Omental fat pad (tissue), 4 donors: ENCODE data around the gene PDZRN3. TPM values are rescaled to one million over a fixed set of nuclear protein-coding genes. Genes with fewer than 3 reads are reported as not detected.

ENCODE experiments used
- ATAC-seq: fragments of 150-250 bp; one replicate; pipeline ENCODE4 v1.9.1; 2016; ENCODE audit warnings: mild to moderate bottlenecking, moderate library complexity; ENCODE audit not compliant: low FRiP score
- DNase-seq: peaks from one replicate; pipeline ENCODE4 v3.0.0-alpha.2; 2019; ENCODE audit warnings: low spot score
- total RNA-seq, 4 donors: library from RNA; depleted of rRNA; stranded (reverse); fragments of >200 nt; gene quantifications; one replicate each; pipeline ENCODE4 v1.1.0, GENCODE V29; 2016
- TF ChIP-seq, protein P1 (sequence below), 3 donors: fragments of 450-650 bp; IDR thresholded peaks; one replicate each; pipeline ENCODE4 v1.5.1; 2016 to 2017; ENCODE audit warnings: antibody characterized with exemption in 3 of 3, mild to moderate bottlenecking in 3 of 3, moderate library complexity in 2 of 3

PDZRN3 gene
- total RNA-seq = 10 to 100 TPM; 22.8 to 47.4 (median 37.5) TPM

GRCh38 chr3:73624821-73625665 is at the start of gene PDZRN3:
TSS of gene PDZRN3 (minus strand) at chr3:73624941.
- ATAC-seq (peak; percentile 72), DNase-seq (no peak)
- TF ChIP-seq, protein P1, sequence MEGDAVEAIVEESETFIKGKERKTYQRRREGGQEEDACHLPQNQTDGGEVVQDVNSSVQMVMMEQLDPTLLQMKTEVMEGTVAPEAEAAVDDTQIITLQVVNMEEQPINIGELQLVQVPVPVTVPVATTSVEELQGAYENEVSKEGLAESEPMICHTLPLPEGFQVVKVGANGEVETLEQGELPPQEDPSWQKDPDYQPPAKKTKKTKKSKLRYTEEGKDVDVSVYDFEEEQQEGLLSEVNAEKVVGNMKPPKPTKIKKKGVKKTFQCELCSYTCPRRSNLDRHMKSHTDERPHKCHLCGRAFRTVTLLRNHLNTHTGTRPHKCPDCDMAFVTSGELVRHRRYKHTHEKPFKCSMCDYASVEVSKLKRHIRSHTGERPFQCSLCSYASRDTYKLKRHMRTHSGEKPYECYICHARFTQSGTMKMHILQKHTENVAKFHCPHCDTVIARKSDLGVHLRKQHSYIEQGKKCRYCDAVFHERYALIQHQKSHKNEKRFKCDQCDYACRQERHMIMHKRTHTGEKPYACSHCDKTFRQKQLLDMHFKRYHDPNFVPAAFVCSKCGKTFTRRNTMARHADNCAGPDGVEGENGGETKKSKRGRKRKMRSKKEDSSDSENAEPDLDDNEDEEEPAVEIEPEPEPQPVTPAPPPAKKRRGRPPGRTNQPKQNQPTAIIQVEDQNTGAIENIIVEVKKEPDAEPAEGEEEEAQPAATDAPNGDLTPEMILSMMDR (IDR thresholded peaks at IDR 0.05) = no peak

DNA sequence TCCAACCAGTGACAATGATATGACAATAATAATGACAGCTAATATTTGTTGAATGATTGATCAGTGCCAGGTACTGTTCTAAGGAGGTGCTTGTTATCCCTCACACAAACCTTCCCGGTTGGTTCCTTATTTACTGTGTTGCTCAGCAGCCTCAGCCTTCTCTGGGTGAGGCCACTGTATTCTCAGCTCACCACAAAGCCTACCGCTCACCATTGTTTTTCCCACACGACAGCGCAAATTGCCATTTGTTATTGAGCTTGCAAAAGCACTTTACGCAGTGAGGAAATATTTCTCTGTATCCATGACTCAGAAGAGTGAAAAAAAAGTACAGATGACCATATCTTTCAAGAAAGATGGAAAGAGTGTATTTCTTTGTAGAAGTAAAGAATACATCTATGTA is 49.5 kb upstream of the PDZRN3 start:
- no peak for ATAC-seq
- DNase-seq = no peak
- TF ChIP-seq, protein P1 (IDR thresholded peaks at IDR 0.05) = no peak

- DNase-seq = no peak
- no peak for ATAC-seq
- TF ChIP-seq, protein P1 (IDR thresholded peaks at IDR 0.05) = no peak
Measured at GRCh38 chr3:73669260-73669659, 44.5 kb upstream of the PDZRN3 start.

- ATAC-seq (no peak), DNase-seq (no peak)
Measured at GRCh38 chr3:73668391-73668790, 43.6 kb upstream of the PDZRN3 start.

DNA sequence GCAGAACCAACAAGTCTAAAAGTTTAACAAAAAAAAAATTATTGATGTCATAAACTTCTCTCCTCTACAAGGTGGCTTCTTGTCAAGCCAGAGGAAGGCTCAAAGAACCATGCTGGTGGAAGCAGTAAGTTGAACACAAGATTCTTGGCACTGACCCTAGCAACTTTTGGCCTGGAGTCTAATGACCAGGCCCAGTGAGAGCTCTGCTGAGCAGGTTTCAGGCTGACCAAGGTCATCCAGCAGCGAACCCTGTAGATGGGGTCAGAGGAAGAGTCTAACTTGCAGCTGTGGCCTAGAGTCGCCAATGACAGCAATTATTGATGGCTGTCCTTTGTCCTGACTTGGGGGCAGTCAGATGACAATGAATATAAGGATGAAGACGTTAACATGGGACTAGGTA is 43.1 kb upstream of the PDZRN3 start:
- no peak for ATAC-seq

More at GRCh38 chr3:73668391-73668790, 43.6 kb upstream of the PDZRN3 start:
- TF ChIP-seq, protein P1 (IDR thresholded peaks at IDR 0.05) = no peak

DNA sequence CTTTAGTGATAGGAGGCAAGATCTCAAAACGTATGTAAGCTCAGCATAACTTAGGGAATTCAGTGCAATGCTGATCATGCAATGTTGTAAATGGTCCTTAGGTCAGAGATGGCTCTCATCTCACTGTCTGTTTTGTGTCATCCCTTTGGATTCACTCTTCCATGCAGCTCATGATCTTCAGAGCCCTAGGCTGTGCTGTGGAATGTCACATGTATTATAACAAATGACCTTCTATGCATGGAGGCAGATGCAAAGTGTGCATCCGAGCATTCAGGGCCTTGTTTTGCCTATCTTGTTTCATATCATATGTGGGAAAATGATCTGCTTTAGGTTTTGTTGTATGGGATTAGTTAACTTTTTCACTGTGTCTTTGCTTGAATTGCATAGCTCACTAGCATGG is 40.5 kb upstream of the PDZRN3 start:
- ATAC-seq (no peak), DNase-seq (no peak)
- TF ChIP-seq, protein P1 (IDR thresholded peaks at IDR 0.05) = no peak

More for the DNA sequence above, 43.1 kb upstream of the PDZRN3 start:
- no peak for DNase-seq
- TF ChIP-seq, protein P1 (IDR thresholded peaks at IDR 0.05) = no peak

DNA sequence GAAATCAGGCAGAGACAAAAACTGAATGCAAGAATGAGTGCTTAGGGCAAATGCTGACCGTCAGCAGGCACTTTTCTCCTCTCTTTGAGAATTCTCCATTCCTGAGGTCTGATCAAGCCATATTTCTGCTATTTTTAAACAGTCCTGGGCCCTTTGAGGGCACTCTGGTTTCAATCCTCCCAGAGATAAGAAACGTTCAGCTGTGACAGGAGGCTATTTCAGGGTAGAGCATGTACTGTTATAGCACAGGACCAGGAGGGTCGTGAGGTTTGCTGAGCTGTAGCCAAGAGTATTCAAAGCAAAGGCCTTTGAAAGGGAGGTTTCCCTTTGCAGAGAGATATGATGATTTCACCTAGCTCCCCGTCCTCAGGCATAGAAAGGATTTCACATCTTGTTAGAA is 39.6 kb upstream of the PDZRN3 start:
- DNase-seq (no peak), ATAC-seq (no peak)
- TF ChIP-seq, protein P1 (IDR thresholded peaks at IDR 0.05) = no peak
